ENCODE data around the gene PLEKHM2. TPM values are rescaled to one million over a fixed set of nuclear protein-coding genes. Genes with fewer than 3 reads are reported as not detected.

PLEKHM2 gene
- total RNA-seq, 1 experiment from 2014 or later, result 51.5 TPM

- TF ChIP-seq, protein P1, sequence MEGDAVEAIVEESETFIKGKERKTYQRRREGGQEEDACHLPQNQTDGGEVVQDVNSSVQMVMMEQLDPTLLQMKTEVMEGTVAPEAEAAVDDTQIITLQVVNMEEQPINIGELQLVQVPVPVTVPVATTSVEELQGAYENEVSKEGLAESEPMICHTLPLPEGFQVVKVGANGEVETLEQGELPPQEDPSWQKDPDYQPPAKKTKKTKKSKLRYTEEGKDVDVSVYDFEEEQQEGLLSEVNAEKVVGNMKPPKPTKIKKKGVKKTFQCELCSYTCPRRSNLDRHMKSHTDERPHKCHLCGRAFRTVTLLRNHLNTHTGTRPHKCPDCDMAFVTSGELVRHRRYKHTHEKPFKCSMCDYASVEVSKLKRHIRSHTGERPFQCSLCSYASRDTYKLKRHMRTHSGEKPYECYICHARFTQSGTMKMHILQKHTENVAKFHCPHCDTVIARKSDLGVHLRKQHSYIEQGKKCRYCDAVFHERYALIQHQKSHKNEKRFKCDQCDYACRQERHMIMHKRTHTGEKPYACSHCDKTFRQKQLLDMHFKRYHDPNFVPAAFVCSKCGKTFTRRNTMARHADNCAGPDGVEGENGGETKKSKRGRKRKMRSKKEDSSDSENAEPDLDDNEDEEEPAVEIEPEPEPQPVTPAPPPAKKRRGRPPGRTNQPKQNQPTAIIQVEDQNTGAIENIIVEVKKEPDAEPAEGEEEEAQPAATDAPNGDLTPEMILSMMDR (IDR thresholded peaks at IDR 0.05; ENCODE audit: unreplicated experiment), result no peak
- Mint-ChIP-seq H3K27me3 (ENCODE audit: insufficient read depth, unreplicated experiment) (no peaks in the 10 kb centered on the region), H3K4me1 (ENCODE audit: insufficient read depth, unreplicated experiment) (peaks cover 43% of the 10 kb centered on the region), H3K9me3 (ENCODE audit: unreplicated experiment) (no peaks in the 10 kb centered on the region), H3K4me3 (ENCODE audit: unreplicated experiment) (peak overlapping the region; percentile 78), H3K36me3 (ENCODE audit: insufficient read depth, unreplicated experiment) (peaks cover 4% of the 10 kb centered on the region), H3K27ac (ENCODE audit: low read depth, unreplicated experiment) (peak overlapping the region; percentile 99)
- intact Hi-C loops (cut with micrococcal nuclease), result no loop called here
- BruUV-seq (replicated peaks), result no TSS peak
- no peak for DNase-seq (ENCODE audit: unreplicated experiment)
- ChIA-PET POLR2A (no interaction called here), CTCF (no interaction called here)
These were observed 628 bp upstream of the PLEKHM2 start for GRCh38 chr1:15683345-15684039.

GRCh38 chr1:15684468-15685291, 560 bp downstream of the PLEKHM2 start:
- peaks cover 39% of the 10 kb centered on the region for H3K4me1 Mint-ChIP-seq (ENCODE audit: insufficient read depth, unreplicated experiment)
- no peaks in the 10 kb centered on the region for H3K27me3 Mint-ChIP-seq (ENCODE audit: insufficient read depth, unreplicated experiment)
- H3K9me3 Mint-ChIP-seq (ENCODE audit: unreplicated experiment), result no peaks in the 10 kb centered on the region
- intact Hi-C loops (cut with micrococcal nuclease), result loop anchor here (1.0 kb wide), 1 partner anchor 29 kb away; no protein-coding TSS in a partner anchor
- CTCF ChIA-PET, result interaction anchor here (1.0 kb wide), 1 partner anchor 89 kb away, joined by 4 read pairs; no protein-coding TSS in a partner anchor
- POLR2A ChIA-PET, result interaction anchor here (0.5 to 4.0 kb wide), 11 partner anchors 9 to 164 kb away, joined by 3 to 30 read pairs (median 4); partner anchors contain the start of gene DDI2
- TF ChIP-seq, protein P1 (IDR thresholded peaks at IDR 0.05; ENCODE audit: unreplicated experiment), result no peak
- H3K27ac Mint-ChIP-seq (ENCODE audit: low read depth, unreplicated experiment), result peak overlapping the region; percentile 99
- peak overlapping the region; percentile 79 for H3K4me3 Mint-ChIP-seq (ENCODE audit: unreplicated experiment)
- no peak for DNase-seq (ENCODE audit: unreplicated experiment)
- no TSS peak for BruUV-seq (replicated peaks)
- H3K36me3 Mint-ChIP-seq (ENCODE audit: insufficient read depth, unreplicated experiment), result peaks cover 9% of the 10 kb centered on the region

DNA sequence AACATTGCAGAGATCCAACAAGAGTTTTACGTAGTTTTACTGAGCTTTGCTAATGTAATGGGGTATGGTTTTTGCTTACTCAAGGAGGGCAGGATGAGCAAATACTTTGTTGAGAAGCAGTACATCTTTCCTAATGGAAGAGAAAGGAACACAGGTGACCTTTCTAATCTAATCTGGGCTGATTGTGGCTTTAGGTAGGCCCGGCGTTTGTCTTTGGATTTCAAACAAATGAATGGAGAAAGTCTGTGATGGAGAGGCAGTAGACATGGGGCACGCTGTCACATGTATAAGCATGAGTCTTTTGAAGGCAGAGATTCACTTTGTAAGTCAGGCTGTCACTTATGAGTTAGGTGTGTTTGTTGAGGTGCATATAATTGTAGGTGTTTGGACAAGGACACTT, 1.7 kb downstream of the PLEKHM2 start:
- Mint-ChIP-seq H3K27ac (ENCODE audit: low read depth, unreplicated experiment) (peak overlapping the region; percentile 99), H3K36me3 (ENCODE audit: insufficient read depth, unreplicated experiment) (peaks cover 17% of the 10 kb centered on the region), H3K27me3 (ENCODE audit: insufficient read depth, unreplicated experiment) (no peaks in the 10 kb centered on the region), H3K4me3 (ENCODE audit: unreplicated experiment) (peak overlapping the region; percentile 79), H3K9me3 (ENCODE audit: unreplicated experiment) (no peaks in the 10 kb centered on the region), H3K4me1 (ENCODE audit: insufficient read depth, unreplicated experiment) (peaks cover 30% of the 10 kb centered on the region)
- CTCF ChIA-PET, result no interaction called here
- TSS peak; percentile 66 for BruUV-seq (replicated peaks)
- POLR2A ChIA-PET, result interaction anchor here (0.7 to 4.0 kb wide), 8 partner anchors 12 to 163 kb away, joined by 3 to 30 read pairs (median 6); partner anchors contain the start of gene DDI2
- TF ChIP-seq, protein P1 (IDR thresholded peaks at IDR 0.05; ENCODE audit: unreplicated experiment), result no peak
- DNase-seq (ENCODE audit: unreplicated experiment), result no peak
- intact Hi-C loops (cut with micrococcal nuclease), result loop anchor here (1.0 kb wide), 1 partner anchor 31 kb away; no protein-coding TSS in a partner anchor

- Mint-ChIP-seq H3K9me3 (ENCODE audit: unreplicated experiment) (no peaks in the 10 kb centered on the region), H3K4me3 (ENCODE audit: unreplicated experiment) (no peak overlapping the region), H3K4me1 (ENCODE audit: insufficient read depth, unreplicated experiment) (peaks cover 19% of the 10 kb centered on the region), H3K36me3 (ENCODE audit: insufficient read depth, unreplicated experiment) (peaks cover 17% of the 10 kb centered on the region), H3K27me3 (ENCODE audit: insufficient read depth, unreplicated experiment) (no peaks in the 10 kb centered on the region), H3K27ac (ENCODE audit: low read depth, unreplicated experiment) (no peak overlapping the region)
- no peak for DNase-seq (ENCODE audit: unreplicated experiment)
- TF ChIP-seq, protein P1 (IDR thresholded peaks at IDR 0.05; ENCODE audit: unreplicated experiment), result no peak
- no TSS peak for BruUV-seq (replicated peaks)
- intact Hi-C loops (cut with micrococcal nuclease), result no loop called here
- CTCF ChIA-PET, result no interaction called here
- POLR2A ChIA-PET, result interaction anchor here (4.0 kb wide), 1 partner anchor 16 kb away, joined by 19 read pairs; no protein-coding TSS in a partner anchor
These were observed 3.3 kb downstream of the PLEKHM2 start for GRCh38 chr1:15687446-15687845.

All from MCF 10A (cell line).